GM21576 (cell line): ENCODE measurements around the gene CDC42EP3.

Source experiments
- ATAC-seq: cut with Tn5 transposase; IDR thresholded peaks from one replicate; pipeline ENCODE4 v1.9.1; 2021; ENCODE audit warnings: mild to moderate bottlenecking, moderate library complexity; ENCODE audit not compliant: unreplicated experiment

CDC42EP3 gene

GRCh38 chr2:37656512-37657423 lies 14.7 kb downstream of the CDC42EP3 start:
- no peak for ATAC-seq

GRCh38 chr2:37654932-37655841 lies 16.3 kb downstream of the CDC42EP3 start:
- ATAC-seq: peak; percentile 76

- no peak for ATAC-seq
Measured at GRCh38 chr2:37654419-37654818, 17.0 kb downstream of the CDC42EP3 start.

GRCh38 chr2:37653805-37654378 lies 17.6 kb downstream of the CDC42EP3 start:
- peak; percentile 37 for ATAC-seq

- ATAC-seq: no peak
Measured at GRCh38 chr2:37653093-37653492, 18.3 kb downstream of the CDC42EP3 start.

GRCh38 chr2:37652199-37652640 lies 19.2 kb downstream of the CDC42EP3 start:
- no peak for ATAC-seq

GRCh38 chr2:37650548-37651093 lies 20.8 kb downstream of the CDC42EP3 start:
- ATAC-seq: no peak

GRCh38 chr2:37649518-37649917 lies 21.9 kb downstream of the CDC42EP3 start:
- ATAC-seq: no peak

GRCh38 chr2:37648331-37649011 lies 23.0 kb downstream of the CDC42EP3 start:
- ATAC-seq: no peak

GRCh38 chr2:37647971-37648330 lies 23.5 kb downstream of the CDC42EP3 start:
- ATAC-seq: no peak

- no peak for ATAC-seq
Measured at GRCh38 chr2:37645836-37646235, 25.6 kb downstream of the CDC42EP3 start.

GRCh38 chr2:37645362-37645761 lies 26.1 kb downstream of the CDC42EP3 start:
- no peak for ATAC-seq

- ATAC-seq: no peak
Measured at GRCh38 chr2:37644191-37644590, 27.3 kb downstream of the CDC42EP3 start.

GRCh38 chr2:37643730-37644078 lies 27.7 kb downstream of the CDC42EP3 start:
- ATAC-seq: no peak

- no peak for ATAC-seq
Measured at GRCh38 chr2:37642907-37643729, 28.3 kb downstream of the CDC42EP3 start.

- no peak for ATAC-seq
Measured at GRCh38 chr2:37641582-37642171, 29.8 kb downstream of the CDC42EP3 start.

GRCh38 chr2:37639631-37640030 lies 31.8 kb downstream of the CDC42EP3 start:
- ATAC-seq: no peak

- no peak for ATAC-seq
Measured at GRCh38 chr2:37638973-37639372, 32.5 kb downstream of the CDC42EP3 start.

- no peak for ATAC-seq
Measured at GRCh38 chr2:37637985-37638384, 33.5 kb downstream of the CDC42EP3 start.
